Measurements from ENCODE around the gene ERCC5.

DNA sequence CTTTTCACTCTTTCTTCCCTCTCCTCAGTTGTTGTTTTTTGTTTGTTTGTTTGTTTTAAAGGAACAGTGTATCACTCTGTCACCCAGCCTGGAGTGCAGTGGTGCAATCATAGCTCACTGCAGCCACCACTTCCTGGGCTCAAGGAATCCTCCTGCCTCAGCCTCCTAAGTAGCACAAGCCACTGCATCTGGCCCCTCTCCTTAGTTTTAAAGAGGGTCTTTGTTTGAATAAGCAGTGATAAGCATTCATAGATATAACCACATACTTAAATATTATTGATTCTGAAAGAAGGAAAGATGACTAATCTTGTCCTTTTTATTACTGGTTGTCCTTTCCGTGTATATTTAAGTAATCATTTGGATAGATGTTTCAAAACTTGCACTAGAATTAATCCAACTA is 26.7 kb downstream of the ERCC5 start:
- TF ChIP-seq, protein P1, sequence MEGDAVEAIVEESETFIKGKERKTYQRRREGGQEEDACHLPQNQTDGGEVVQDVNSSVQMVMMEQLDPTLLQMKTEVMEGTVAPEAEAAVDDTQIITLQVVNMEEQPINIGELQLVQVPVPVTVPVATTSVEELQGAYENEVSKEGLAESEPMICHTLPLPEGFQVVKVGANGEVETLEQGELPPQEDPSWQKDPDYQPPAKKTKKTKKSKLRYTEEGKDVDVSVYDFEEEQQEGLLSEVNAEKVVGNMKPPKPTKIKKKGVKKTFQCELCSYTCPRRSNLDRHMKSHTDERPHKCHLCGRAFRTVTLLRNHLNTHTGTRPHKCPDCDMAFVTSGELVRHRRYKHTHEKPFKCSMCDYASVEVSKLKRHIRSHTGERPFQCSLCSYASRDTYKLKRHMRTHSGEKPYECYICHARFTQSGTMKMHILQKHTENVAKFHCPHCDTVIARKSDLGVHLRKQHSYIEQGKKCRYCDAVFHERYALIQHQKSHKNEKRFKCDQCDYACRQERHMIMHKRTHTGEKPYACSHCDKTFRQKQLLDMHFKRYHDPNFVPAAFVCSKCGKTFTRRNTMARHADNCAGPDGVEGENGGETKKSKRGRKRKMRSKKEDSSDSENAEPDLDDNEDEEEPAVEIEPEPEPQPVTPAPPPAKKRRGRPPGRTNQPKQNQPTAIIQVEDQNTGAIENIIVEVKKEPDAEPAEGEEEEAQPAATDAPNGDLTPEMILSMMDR (IDR thresholded peaks at IDR 0.05): no peak
- no peak for TF ChIP-seq POLR2A (IDR thresholded peaks at IDR 0.05)

All from tibial nerve (tissue), 3 donors.